Osteoblast (primary cell): ENCODE data around the gene CELF2. TPM values are rescaled to one million over a fixed set of nuclear protein-coding genes. Genes with fewer than 3 reads are reported as not detected.

ENCODE experiments used
- DNase-seq: peaks from one replicate; pipeline ENCODE4 v3.0.0; 2011; ENCODE audit warnings: low spot score, mixed read lengths; ENCODE audit not compliant: insufficient read length; ENCODE audit errors: missing footprints
- H2AFZ ChIP-seq: 2 replicates; pipeline ENCODE4 v1.6.0; 2011; ENCODE audit warnings: mild to moderate bottlenecking, low read length
- H3K27ac ChIP-seq: 2 replicates; pipeline ENCODE4 v1.5.1; 2011; ENCODE audit warnings: mild to moderate bottlenecking, low read depth, low read length, moderate library complexity
- H3K27me3 ChIP-seq: 2 replicates; pipeline ENCODE4 v1.6.0; 2012; ENCODE audit warnings: mild to moderate bottlenecking, control low read depth, inconsistent platforms, low read length, moderate library complexity; ENCODE audit not compliant: insufficient read depth
- H3K36me3 ChIP-seq: 2 replicates; pipeline ENCODE4 v1.5.1; 2011; ENCODE audit warnings: mild to moderate bottlenecking, low read length, control low read depth, moderate library complexity; ENCODE audit not compliant: insufficient read depth
- H3K4me1 ChIP-seq: 2 replicates; pipeline ENCODE4 v1.5.1; 2011; ENCODE audit warnings: mild to moderate bottlenecking, low read length, control low read depth, moderate library complexity; ENCODE audit not compliant: insufficient read depth
- H3K4me2 ChIP-seq: 2 replicates; pipeline ENCODE4 v1.6.0; 2011; ENCODE audit warnings: mild to moderate bottlenecking, low read length; ENCODE audit not compliant: insufficient read depth
- H3K4me3 ChIP-seq: fragments of 200-600 bp; sonication (generic); 3 replicates; pipeline ENCODE4 v1.5.1; 2012; ENCODE audit warnings: mild to moderate bottlenecking, low read length, inconsistent platforms; ENCODE audit not compliant: insufficient read depth
- H3K79me2 ChIP-seq: 2 replicates; pipeline ENCODE4 v1.6.0; 2012; ENCODE audit warnings: mild to moderate bottlenecking, low read length, control low read depth, inconsistent platforms; ENCODE audit not compliant: insufficient read depth
- H3K9me3 ChIP-seq: 2 replicates; pipeline ENCODE4 v1.5.1; 2011; ENCODE audit warnings: low read depth, low read length, control low read depth
- H4K20me1 ChIP-seq: 2 replicates; pipeline ENCODE4 v1.6.0; 2012; ENCODE audit warnings: mild to moderate bottlenecking, low read length, control low read depth; ENCODE audit not compliant: insufficient read depth
- CTCF ChIP-seq: IDR thresholded peaks from 2 replicates; pipeline ENCODE4 v1.5.1; 2011; ENCODE audit warnings: mild to moderate bottlenecking, low read depth, low read length, moderate library complexity; ENCODE audit errors: extremely low read depth
- total RNA-seq: library from RNA; depleted of rRNA; stranded (reverse); fragments of >200 nt; gene quantifications from 2 replicates; pipeline ENCODE4 v1.2.3, GENCODE V29; 2012

Gene CELF2
- total RNA-seq, 1 donor: 7.6 TPM

GRCh38 chr10:11386044-11386443 lies 368.4 kb downstream of the CELF2 start:
- Histone ChIP-seq H3K27ac (no peak overlapping the region), H3K4me2 (no peak overlapping the region), H3K27me3 (no peaks in the 10 kb centered on the region), H3K79me2 (no peaks in the 10 kb centered on the region), H4K20me1 (no peaks in the 10 kb centered on the region), H3K4me1 (no peaks in the 10 kb centered on the region), H3K4me3 (no peak overlapping the region), H2AFZ (no peak overlapping the region), H3K9me3 (no peaks in the 10 kb centered on the region), H3K36me3 (no peaks in the 10 kb centered on the region)
- DNase-seq: no peak
- TF ChIP-seq CTCF: no peak
